GM10847 (cell line): ENCODE measurements around the gene DAZAP2.

Source experiments
- POLR2A ChIP-seq: IDR thresholded peaks from 2 replicates; pipeline ENCODE4 v1.6.1; 2011; ENCODE audit not compliant: insufficient read length; ENCODE audit errors: extremely low read depth

DAZAP2 gene

GRCh38 chr12:51208016-51208660 lies 30.5 kb upstream of the DAZAP2 start:
- no peak for TF ChIP-seq POLR2A

DNA sequence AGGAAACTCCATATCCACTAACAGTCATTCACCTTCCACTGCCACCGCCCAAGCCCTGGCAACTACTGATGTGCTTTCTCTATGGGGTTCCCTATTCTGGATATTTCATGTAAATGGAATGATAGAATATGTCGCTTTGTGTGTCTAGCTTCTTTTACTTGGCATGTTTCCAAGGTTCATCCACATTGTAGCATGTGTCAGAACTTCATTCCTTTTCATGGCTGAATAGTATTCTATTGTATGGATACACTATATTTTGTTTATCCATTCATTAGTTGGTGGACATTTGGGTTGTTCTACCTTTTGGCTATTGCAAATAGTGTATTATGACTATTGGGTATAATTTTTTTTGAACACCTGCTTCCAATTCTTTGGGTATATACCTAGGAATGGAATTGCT lies 29.4 kb upstream of the DAZAP2 start:
- TF ChIP-seq POLR2A, result no peak

GRCh38 chr12:51210690-51211395 lies 27.8 kb upstream of the DAZAP2 start:
- no peak for TF ChIP-seq POLR2A

DNA sequence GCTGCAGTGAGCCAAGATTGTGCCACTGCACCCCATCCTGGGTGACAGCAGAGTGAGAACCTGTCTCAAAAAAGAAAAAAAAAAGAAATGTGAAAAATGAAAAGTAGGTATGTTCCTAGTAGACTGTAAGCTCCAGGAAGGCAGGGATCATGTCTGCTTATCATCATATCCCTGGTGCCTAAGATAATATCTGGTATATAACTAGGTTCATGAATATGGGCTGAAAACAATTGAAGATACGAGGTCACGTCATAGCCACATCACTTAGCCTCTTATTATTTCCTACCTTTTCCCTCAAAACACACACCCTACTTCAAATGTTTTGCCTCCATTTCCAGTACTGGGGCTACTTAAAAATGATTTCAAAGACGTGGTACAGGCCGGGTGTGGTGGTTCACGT lies 23.7 kb upstream of the DAZAP2 start:
- TF ChIP-seq POLR2A, result no peak

- TF ChIP-seq POLR2A, result no peak
Measured at GRCh38 chr12:51216642-51217041, 22.0 kb upstream of the DAZAP2 start.

- TF ChIP-seq POLR2A, result no peak
Measured at GRCh38 chr12:51217133-51217967, 21.3 kb upstream of the DAZAP2 start.

DNA sequence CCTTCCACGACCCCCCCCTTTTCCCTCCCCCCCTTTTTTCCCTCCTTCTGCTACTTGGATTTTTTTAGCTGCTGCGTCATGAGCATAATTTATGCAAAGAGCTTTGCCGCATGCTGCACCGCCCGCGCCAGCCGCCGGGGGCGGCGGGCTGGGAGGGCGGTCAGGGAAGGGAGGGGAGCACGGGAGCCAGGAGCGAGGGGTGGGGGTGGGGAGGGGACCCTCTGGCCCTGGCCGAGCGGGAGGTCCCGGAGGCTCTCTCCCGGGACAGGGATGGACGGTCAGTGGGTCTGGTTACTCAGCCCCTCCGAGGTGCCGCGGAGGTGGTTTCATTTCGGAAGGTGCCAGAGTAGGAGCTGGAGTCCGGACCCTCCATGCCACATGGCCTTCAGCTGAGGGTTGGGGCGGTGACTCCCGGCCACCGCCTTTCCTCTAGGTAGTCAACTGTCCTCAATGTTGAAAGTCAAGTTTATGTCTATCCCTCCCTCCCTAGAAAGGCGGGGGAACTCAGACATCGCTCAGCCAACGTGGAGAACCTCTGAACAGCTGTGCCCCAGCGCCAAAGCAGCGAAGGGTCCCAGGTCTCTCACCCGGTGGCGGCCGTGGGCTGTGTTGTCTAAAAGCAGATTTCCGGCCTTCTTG lies 20.5 kb upstream of the DAZAP2 start, which contains the start of gene POU6F1:
Gene POU6F1 (minus strand): TSS at position 95 of the 639 bp plus-strand sequence. CDS start 11,226 bp downstream, outside the sequence.
- TF ChIP-seq POLR2A, result peak; percentile 30

- no peak for TF ChIP-seq POLR2A
Measured at GRCh38 chr12:51218607-51219161, 19.9 kb upstream of the DAZAP2 start.

DNA sequence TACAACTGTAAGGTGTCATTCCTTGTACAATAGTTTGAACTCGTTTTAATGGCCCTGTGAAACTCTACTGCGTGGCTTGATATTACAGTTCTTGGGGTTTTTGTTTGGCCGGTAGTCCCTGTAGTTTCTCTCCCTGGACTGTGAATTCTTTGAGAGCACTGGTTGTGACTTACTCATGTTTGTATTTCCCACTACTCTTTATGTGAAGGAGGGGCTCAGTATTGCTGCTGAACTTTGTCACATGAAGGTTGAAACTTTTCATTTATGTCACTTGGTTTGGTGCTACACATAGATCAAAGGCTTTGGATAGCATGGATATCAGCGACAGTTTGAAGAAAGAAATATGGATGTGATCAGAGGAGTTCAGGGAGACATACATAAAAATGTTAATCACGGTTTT lies 19.3 kb upstream of the DAZAP2 start:
- TF ChIP-seq POLR2A, result no peak

DNA sequence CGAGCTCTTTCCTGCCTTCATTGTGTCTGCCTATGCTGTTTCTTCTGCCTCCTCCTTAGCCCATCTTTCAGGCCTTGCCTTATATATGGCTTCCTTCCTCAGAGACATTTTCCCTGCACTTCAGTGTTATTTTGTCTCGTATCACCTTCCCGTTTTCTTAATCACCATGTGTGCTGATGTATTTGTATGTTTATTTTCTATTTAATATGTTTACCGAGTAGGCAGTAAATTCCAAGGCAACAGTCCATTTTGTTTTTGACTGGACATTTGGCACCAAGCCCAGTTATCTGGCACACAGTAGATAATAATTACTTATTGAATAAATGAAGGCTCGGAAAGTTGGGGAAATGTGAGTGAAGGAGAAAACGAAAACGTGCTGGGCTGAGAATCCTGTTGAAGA lies 16.2 kb upstream of the DAZAP2 start:
- no peak for TF ChIP-seq POLR2A

GRCh38 chr12:51224625-51225024 lies 14.0 kb upstream of the DAZAP2 start:
- no peak for TF ChIP-seq POLR2A

DNA sequence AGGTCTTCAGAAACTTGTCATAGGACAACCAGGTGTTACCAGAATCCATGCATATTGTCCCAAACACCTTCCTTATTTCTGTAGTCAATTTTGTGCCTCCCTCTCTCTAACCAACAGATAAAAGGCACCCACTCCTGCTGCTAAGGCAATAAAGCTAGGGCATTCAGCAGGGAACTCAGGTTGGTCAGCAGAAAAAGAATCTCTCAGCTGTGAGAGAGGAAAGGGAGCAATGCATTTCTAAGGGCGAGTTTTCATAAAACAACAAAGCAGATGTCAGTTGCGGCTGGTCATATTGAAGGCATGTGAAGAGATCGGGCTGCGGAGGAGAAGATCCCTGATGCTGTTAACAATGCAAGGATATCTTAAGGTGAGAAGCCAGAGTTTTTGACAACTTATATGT lies 13.4 kb upstream of the DAZAP2 start:
- no peak for TF ChIP-seq POLR2A

GRCh38 chr12:51225771-51226170 lies 12.9 kb upstream of the DAZAP2 start:
- TF ChIP-seq POLR2A, result no peak

GRCh38 chr12:51227962-51228361 lies 10.7 kb upstream of the DAZAP2 start:
- TF ChIP-seq POLR2A, result no peak

DNA sequence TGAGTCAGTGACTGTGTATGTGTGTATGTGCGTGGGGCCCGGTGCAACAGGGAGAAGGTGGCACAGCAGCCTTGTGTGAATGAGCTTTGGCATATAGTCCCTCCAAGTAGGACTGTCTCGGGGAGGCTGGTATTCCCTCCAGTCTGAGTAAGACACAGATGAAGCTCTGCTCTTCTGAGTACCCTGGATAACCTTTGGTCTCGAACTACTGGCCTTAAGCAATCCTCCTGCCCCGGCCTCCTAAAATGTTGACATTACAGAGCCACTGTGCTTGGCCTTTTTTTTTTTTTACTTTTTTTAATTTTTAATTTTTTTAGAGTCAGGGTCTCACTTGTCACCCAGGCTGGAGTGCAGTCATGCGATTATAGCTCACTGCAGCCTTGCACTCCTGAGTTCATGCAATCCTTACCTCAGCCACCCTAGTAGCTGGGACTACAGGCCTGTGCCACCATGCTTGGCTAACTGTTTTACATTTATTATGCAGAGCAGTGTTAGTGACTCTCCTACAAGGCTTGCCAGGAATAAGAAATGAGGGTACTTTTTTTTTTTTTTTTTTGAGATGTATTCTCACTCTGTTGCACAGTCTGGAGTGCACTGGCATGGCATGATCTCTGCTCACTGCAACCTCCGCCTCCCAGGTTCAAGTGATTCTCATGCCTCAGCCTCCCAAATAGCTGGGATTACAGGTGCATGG lies 9.4 kb upstream of the DAZAP2 start:
- TF ChIP-seq POLR2A, result no peak

GRCh38 chr12:51232642-51233041 lies 6.0 kb upstream of the DAZAP2 start:
- no peak for TF ChIP-seq POLR2A
